Measurements from ENCODE around the gene STEAP2. TPM values are rescaled to one million over a fixed set of nuclear protein-coding genes. Genes with fewer than 3 reads are reported as not detected.

Gene STEAP2
- total RNA-seq, 4 donors from 2014 or later: 2.9 to 13.2 (median 3.9) TPM

GRCh38 chr7:90227259-90227658 lies 15.7 kb downstream of the STEAP2 start:
- Histone ChIP-seq H3K36me3 (no peaks in the 10 kb centered on the region), H3K4me1 (no peaks in the 10 kb centered on the region), H3K27ac (no peak overlapping the region), H3K27me3 (no peaks in the 10 kb centered on the region), H3K4me3 (no peak overlapping the region), H3K9me3 (no peaks in the 10 kb centered on the region)
- TF ChIP-seq POLR2A (IDR thresholded peaks at IDR 0.05) (no peak), POLR2AphosphoS5 (IDR thresholded peaks at IDR 0.05) (no peak), CTCF (IDR thresholded peaks at IDR 0.05) (no peak), EP300 (IDR thresholded peaks at IDR 0.05) (no peak)
- no peak for DNase-seq (ENCODE audit: low spot score in 2 of 2)
- 98% methylated on average over 5 of the region's 5 CpGs for WGBS

- no peaks in the 10 kb centered on the region for H3K36me3 ChIP-seq
- no peak overlapping the region for H3K4me3 ChIP-seq
- H3K4me1 ChIP-seq: no peaks in the 10 kb centered on the region
- TF ChIP-seq POLR2AphosphoS5 (IDR thresholded peaks at IDR 0.05) (no peak), CTCF (IDR thresholded peaks at IDR 0.05) (no peak), EP300 (IDR thresholded peaks at IDR 0.05) (no peak), POLR2A (IDR thresholded peaks at IDR 0.05) (no peak)
- DNase-seq (ENCODE audit: low spot score in 2 of 2): no peak
- no peaks in the 10 kb centered on the region for H3K9me3 ChIP-seq
- no peak overlapping the region for H3K27ac ChIP-seq
- WGBS: 59% methylated on average over 2 of the region's 2 CpGs
- H3K27me3 ChIP-seq: no peaks in the 10 kb centered on the region
Observed at GRCh38 chr7:90229682-90230081, 18.1 kb downstream of the STEAP2 start.

- no peaks in the 10 kb centered on the region for H3K36me3 ChIP-seq
- no peak overlapping the region for H3K4me3 ChIP-seq
- TF ChIP-seq POLR2AphosphoS5 (IDR thresholded peaks at IDR 0.05): no peak
- no peak for TF ChIP-seq EP300 (IDR thresholded peaks at IDR 0.05)
- no peak for TF ChIP-seq CTCF (IDR thresholded peaks at IDR 0.05)
- no peak for TF ChIP-seq POLR2A (IDR thresholded peaks at IDR 0.05)
- no peaks in the 10 kb centered on the region for H3K27me3 ChIP-seq
- no peaks in the 10 kb centered on the region for H3K4me1 ChIP-seq
- no peak overlapping the region for H3K27ac ChIP-seq
- WGBS: 79% methylated on average over 2 of the region's 2 CpGs
- no peak for DNase-seq (ENCODE audit: low spot score in 2 of 2)
- H3K9me3 ChIP-seq: no peaks in the 10 kb centered on the region
Observed at GRCh38 chr7:90230834-90231233, 19.3 kb downstream of the STEAP2 start.

- Histone ChIP-seq H3K4me3 (no peak overlapping the region), H3K4me1 (no peaks in the 10 kb centered on the region), H3K27ac (no peak overlapping the region), H3K27me3 (no peaks in the 10 kb centered on the region), H3K9me3 (no peaks in the 10 kb centered on the region), H3K36me3 (no peaks in the 10 kb centered on the region)
- DNase-seq (ENCODE audit: low spot score in 2 of 2): no peak
- TF ChIP-seq POLR2AphosphoS5 (IDR thresholded peaks at IDR 0.05) (no peak), POLR2A (IDR thresholded peaks at IDR 0.05) (no peak), EP300 (IDR thresholded peaks at IDR 0.05) (no peak)
- 78% methylated on average over 3 of the region's 3 CpGs for WGBS
Observed at GRCh38 chr7:90231304-90231703, 19.8 kb downstream of the STEAP2 start.

- Histone ChIP-seq H3K27me3 (no peaks in the 10 kb centered on the region), H3K4me1 (no peaks in the 10 kb centered on the region), H3K4me3 (no peak overlapping the region), H3K9me3 (no peaks in the 10 kb centered on the region), H3K36me3 (no peaks in the 10 kb centered on the region), H3K27ac (no peak overlapping the region)
- no peak for DNase-seq (ENCODE audit: low spot score in 2 of 2)
- 60% methylated on average over 5 of the region's 5 CpGs for WGBS
- no peak for TF ChIP-seq EP300 (IDR thresholded peaks at IDR 0.05)
- no peak for TF ChIP-seq CTCF (IDR thresholded peaks at IDR 0.05)
- no peak for TF ChIP-seq POLR2AphosphoS5 (IDR thresholded peaks at IDR 0.05)
- TF ChIP-seq POLR2A (IDR thresholded peaks at IDR 0.05): no peak
Observed at GRCh38 chr7:90232430-90232829, 20.9 kb downstream of the STEAP2 start.

- Histone ChIP-seq H3K4me1 (no peaks in the 10 kb centered on the region), H3K4me3 (no peak overlapping the region), H3K27me3 (no peaks in the 10 kb centered on the region), H3K36me3 (no peaks in the 10 kb centered on the region), H3K9me3 (no peaks in the 10 kb centered on the region), H3K27ac (no peak overlapping the region)
- TF ChIP-seq CTCF (IDR thresholded peaks at IDR 0.05) (no peak), POLR2A (IDR thresholded peaks at IDR 0.05) (no peak), EP300 (IDR thresholded peaks at IDR 0.05) (no peak), POLR2AphosphoS5 (IDR thresholded peaks at IDR 0.05) (no peak)
- 92% methylated on average over 6 of the region's 6 CpGs for WGBS
- no peak for DNase-seq (ENCODE audit: low spot score in 2 of 2)
Observed at GRCh38 chr7:90233569-90233968, 22.0 kb downstream of the STEAP2 start.

Measured in suprapubic skin (tissue), 4 donors.